ENCODE measurements around the gene ZFR.

ZFR gene

DNA sequence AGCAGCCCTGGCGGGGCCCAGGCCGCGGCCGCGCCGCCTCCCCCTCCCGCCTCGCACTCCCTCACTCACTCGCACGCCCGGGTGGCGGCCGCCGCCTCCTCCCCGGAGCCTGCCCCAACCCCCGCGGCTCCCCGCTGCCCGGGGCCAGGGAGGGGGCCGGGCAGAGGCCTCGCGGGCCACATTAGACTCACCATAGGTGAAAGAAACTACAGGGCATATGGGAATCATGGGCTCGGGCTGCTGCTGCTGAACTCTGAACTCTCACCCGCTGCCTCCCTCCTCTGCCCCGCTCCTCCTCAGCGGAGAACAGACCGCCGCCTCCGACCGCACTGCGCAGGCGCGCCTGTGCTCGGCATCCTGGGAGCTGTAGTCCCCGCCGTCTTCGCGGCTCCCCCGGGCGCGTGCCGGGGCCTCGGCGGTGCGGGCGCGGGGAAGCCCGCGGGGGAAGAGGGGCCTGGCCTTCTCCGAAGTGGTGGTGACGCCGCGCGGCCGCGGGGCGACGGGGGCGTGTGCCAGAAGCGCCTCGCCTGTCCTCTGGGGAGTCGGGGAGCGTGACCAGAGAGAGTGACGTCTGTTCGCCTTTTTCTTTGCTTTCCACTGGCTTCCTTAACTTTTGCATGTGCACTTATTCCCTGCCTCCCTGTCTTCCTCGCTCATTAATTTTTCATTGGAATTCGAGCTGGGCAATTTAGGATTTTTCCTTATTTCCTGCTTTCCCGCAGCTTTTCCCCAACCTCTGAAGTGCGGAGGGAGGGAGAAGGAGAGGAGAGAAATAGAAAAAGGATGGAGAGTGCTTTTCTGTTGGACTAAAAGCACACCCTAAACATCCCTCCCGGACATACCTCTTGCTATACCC is at the start of gene ZFR:
ZFR (minus strand) TSS at position 310 of the 856 bp plus-strand sequence; CDS start at position 228, 82 bp downstream.
- peak within 1 kb of the TSS; percentile 71 for H3K4me3 ChIP-seq (ENCODE audit: low read depth, low read length)
- in situ Hi-C loops (cut with HindIII; ENCODE audit: low sequenced_read_pairs) = no loop called here
- TF ChIP-seq, protein P1, sequence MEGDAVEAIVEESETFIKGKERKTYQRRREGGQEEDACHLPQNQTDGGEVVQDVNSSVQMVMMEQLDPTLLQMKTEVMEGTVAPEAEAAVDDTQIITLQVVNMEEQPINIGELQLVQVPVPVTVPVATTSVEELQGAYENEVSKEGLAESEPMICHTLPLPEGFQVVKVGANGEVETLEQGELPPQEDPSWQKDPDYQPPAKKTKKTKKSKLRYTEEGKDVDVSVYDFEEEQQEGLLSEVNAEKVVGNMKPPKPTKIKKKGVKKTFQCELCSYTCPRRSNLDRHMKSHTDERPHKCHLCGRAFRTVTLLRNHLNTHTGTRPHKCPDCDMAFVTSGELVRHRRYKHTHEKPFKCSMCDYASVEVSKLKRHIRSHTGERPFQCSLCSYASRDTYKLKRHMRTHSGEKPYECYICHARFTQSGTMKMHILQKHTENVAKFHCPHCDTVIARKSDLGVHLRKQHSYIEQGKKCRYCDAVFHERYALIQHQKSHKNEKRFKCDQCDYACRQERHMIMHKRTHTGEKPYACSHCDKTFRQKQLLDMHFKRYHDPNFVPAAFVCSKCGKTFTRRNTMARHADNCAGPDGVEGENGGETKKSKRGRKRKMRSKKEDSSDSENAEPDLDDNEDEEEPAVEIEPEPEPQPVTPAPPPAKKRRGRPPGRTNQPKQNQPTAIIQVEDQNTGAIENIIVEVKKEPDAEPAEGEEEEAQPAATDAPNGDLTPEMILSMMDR (IDR thresholded peaks at IDR 0.05; ENCODE audit: low read depth, low read length, missing control alignments) = no peak
- peak; percentile 59 for DNase-seq (ENCODE audit: low read depth)

DNA sequence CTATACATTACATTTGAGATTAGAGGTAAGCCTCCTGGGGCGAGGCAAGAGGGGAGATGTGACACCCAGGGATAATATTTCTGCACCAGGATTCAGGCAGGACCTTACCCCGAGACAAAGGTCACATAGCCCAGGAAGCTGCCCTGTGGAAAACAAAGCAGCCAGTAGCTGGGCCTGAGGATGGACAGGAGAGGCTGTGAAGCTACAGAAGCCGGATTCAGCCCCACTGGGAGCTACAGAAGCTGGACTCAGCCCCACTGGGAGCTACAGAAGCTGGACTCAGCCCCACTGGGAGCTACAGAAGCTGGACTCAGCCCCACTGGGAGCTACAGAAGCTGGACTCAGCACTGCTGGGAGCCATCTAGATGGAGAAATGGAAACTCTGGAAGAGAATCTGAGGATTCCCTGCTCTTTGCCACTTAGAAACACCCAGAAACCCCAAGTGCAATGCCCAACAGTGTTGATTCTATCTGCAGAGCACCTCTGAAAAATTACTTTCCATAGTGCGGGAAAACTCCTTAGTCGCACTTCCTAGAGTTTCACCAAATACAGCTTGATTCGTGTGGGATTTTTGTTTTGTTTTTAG is 46.5 kb upstream of the ZFR start:
- in situ Hi-C loops (cut with HindIII; ENCODE audit: low sequenced_read_pairs) = no loop called here

DNA sequence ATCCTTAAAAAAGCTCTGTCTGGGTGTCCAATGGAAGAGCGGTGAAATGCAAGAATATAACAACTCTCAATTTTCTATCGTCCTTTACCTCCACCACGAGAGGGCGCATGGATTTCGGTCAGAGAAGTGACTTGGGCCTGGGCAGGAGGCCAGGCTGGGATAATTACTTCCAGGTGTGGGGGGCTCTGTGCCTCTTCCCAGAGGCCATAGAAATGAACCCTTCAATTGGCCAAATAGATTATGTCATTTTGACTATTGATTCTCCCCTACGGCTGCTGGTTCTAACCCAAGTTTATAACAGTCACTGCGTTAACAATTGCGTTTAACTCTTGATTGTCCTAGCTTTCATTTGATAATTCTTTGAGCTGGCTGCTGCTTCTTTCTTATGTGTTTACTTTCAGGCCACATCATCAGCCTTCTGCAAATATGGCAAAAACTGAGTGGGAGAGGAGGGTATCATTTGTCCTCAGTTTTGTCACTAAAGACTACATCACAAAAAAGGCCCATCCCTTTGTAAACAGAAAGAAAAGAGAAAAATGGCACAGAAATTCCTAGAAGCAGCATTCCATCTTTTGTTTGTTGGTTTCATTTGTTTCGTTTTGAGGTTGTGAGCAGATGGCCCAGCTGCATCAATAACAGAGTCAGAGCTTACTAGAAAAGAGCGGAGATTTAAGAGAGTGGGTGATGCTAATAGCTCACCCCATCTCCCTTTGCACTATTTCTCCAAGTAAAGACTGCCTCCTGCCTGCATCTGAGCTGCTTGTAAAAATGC is 45.4 kb upstream of the ZFR start:
- in situ Hi-C loops (cut with HindIII; ENCODE audit: low sequenced_read_pairs) = no loop called here
- DNase-seq (ENCODE audit: low read depth) = peak; percentile 89
- no peak overlapping the region for H3K4me3 ChIP-seq (ENCODE audit: low read depth, low read length)
- TF ChIP-seq, protein P1 (IDR thresholded peaks at IDR 0.05; ENCODE audit: low read depth, low read length, missing control alignments) = peak; percentile 74

More for the DNA sequence above, 46.5 kb upstream of the ZFR start:
- DNase-seq (ENCODE audit: low read depth) = no peak
- TF ChIP-seq, protein P1 (IDR thresholded peaks at IDR 0.05; ENCODE audit: low read depth, low read length, missing control alignments) = no peak
- no peak overlapping the region for H3K4me3 ChIP-seq (ENCODE audit: low read depth, low read length)

DNA sequence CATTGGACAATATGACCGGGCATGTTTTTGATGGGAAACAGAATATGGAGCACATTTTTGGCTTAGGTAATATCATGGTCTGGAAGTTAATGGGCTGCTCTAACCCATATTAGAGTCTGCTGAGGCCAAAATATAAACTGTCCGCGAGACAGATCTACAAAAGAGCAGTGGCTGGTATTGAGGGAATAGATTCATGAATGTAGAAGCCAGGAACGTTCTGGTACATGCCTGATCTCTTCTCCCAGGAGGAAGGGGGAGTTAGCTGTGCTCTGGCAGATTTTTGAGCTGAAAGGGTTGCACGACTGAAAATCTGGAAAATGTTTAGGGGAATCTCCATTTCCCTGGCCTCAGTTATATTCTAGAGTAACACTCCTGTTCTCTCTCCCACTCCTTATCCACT is 42.9 kb upstream of the ZFR start:
- in situ Hi-C loops (cut with HindIII; ENCODE audit: low sequenced_read_pairs) = no loop called here
- H3K4me3 ChIP-seq (ENCODE audit: low read depth, low read length) = no peak overlapping the region
- no peak for DNase-seq (ENCODE audit: low read depth)
- TF ChIP-seq, protein P1 (IDR thresholded peaks at IDR 0.05; ENCODE audit: low read depth, low read length, missing control alignments) = no peak

DNA sequence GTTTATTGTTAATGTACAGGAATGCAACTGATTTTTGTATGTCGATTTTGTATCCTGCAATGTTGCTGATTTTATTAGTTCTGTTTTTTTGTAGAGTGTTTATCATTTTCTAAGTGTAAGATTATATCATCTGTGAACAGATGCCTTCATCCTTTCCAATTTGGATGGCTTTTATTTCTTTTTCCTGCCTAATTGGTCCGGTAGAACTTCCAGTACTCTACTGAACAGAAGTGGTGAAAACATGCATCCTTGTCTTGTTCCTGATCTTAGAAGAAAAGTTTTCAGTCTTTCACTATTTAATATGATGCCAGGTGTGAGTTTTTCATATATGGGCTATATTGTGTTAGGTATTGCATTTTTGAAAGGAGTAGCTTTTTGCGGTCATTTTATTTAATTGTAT is 42.5 kb upstream of the ZFR start:
- TF ChIP-seq, protein P1 (IDR thresholded peaks at IDR 0.05; ENCODE audit: low read depth, low read length, missing control alignments) = no peak
- no peak overlapping the region for H3K4me3 ChIP-seq (ENCODE audit: low read depth, low read length)
- in situ Hi-C loops (cut with HindIII; ENCODE audit: low sequenced_read_pairs) = no loop called here
- no peak for DNase-seq (ENCODE audit: low read depth)

DNA sequence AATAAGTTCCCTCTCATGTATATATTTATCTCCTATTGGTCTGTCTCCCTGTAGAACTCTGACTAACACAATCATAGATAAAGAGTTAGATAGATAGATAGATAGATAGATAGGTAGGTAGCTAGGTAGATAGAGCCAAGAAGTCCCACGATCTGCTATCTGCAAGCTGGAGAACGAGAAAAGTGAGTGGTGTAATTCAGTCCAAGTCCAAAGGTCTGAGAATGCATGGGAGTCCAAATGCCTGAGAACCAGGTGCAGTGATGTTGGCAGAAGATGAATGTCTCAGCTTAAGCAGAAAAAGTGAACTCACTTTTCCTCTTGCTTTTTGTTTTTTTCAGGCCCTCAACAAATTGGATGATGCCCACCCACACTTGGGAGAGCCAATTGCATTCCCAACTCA is 37.7 kb upstream of the ZFR start:
- DNase-seq (ENCODE audit: low read depth) = no peak
- H3K4me3 ChIP-seq (ENCODE audit: low read depth, low read length) = no peak overlapping the region
- in situ Hi-C loops (cut with HindIII; ENCODE audit: low sequenced_read_pairs) = no loop called here
- TF ChIP-seq, protein P1 (IDR thresholded peaks at IDR 0.05; ENCODE audit: low read depth, low read length, missing control alignments) = no peak
